ENCODE data around the gene PPFIA4. TPM values are rescaled to one million over a fixed set of nuclear protein-coding genes. Genes with fewer than 3 reads are reported as not detected.

The PPFIA4 gene
- polyA plus RNA-seq, 1 experiment = 3.8 TPM

- H3K36me3 ChIP-seq (ENCODE audit: control insufficient read depth, insufficient read depth, low read length) = no peaks in the 10 kb centered on the region
- no peak for TF ChIP-seq CTCF (IDR thresholded peaks at IDR 0.05; ENCODE audit: insufficient read depth, low read depth, low read length)
- no peak for DNase-seq (ENCODE audit: low read depth)
- CTCF ChIA-PET = interaction anchor here (0.6 to 1.7 kb wide), 8 partner anchors 12 to 168 kb away, joined by 3 to 7 read pairs (median 3); no protein-coding TSS in a partner anchor
- H3K4me3 ChIP-seq (ENCODE audit: low read depth, low read length) = no peak overlapping the region
- POLR2A ChIA-PET = no interaction called here
- H3K27me3 ChIP-seq (ENCODE audit: control insufficient read depth, insufficient read depth, low read length) = peaks cover 17% of the 10 kb centered on the region
These were observed 72.7 kb downstream of the PPFIA4 start for GRCh38 chr1:203098914-203099520.

DNA sequence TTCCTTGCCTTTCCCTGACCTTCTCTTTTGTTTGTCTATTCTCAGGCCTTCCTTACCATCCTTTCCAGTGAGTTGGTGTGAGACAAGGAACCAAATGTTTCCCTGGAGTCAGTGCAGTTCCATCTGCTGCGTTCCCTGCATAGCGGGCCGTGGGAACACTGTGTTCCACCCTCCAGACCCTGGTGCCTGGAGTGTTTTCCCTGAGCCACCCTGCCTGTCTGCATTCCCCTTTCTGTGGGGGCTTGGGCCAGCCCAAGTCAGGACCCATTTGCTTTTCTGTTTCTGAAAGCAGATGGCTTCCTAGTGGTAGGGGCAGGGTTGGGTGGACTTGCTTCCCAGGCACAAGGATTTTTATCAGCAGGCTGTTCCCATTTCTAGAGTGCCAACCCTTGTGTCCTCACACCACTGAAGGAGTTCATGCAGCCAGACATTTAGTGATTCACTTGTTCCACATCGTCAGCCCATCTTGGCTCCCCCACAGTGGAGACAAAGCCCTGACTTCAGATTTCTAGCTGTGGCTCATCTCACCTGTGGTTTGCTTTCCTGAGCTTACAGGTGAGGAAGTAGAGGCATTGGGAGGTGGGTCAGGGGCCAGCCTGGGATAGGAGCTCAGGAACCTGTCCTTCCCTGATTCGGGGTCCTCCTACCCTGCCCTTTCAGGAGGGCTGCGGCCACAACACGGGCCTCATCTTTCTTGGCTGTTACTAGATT lies 73.7 kb downstream of the PPFIA4 start:
- POLR2A ChIA-PET = no interaction called here
- DNase-seq (ENCODE audit: low read depth) = no peak
- CTCF ChIA-PET = interaction anchor here (0.8 to 4.1 kb wide), 6 partner anchors 18 to 116 kb away, joined by 3 to 18 read pairs (median 3); no protein-coding TSS in a partner anchor
- Histone ChIP-seq H3K27me3 (ENCODE audit: control insufficient read depth, insufficient read depth, low read length) (peaks cover 17% of the 10 kb centered on the region), H3K36me3 (ENCODE audit: control insufficient read depth, insufficient read depth, low read length) (no peaks in the 10 kb centered on the region), H3K4me3 (ENCODE audit: low read depth, low read length) (no peak overlapping the region)
- no peak for TF ChIP-seq CTCF (IDR thresholded peaks at IDR 0.05; ENCODE audit: insufficient read depth, low read depth, low read length)

- no peak for TF ChIP-seq CTCF (IDR thresholded peaks at IDR 0.05; ENCODE audit: insufficient read depth, low read depth, low read length)
- Histone ChIP-seq H3K4me3 (ENCODE audit: low read depth, low read length) (no peak overlapping the region), H3K27me3 (ENCODE audit: control insufficient read depth, insufficient read depth, low read length) (peaks cover 17% of the 10 kb centered on the region), H3K36me3 (ENCODE audit: control insufficient read depth, insufficient read depth, low read length) (no peaks in the 10 kb centered on the region)
- no peak for DNase-seq (ENCODE audit: low read depth)
- ChIA-PET CTCF (interaction anchor here (0.8 to 4.1 kb wide), 3 partner anchors 17 to 99 kb away, joined by 3 to 18 read pairs (median 3); no protein-coding TSS in a partner anchor), POLR2A (no interaction called here)
These were observed 74.2 kb downstream of the PPFIA4 start for GRCh38 chr1:203100516-203100869.

DNA sequence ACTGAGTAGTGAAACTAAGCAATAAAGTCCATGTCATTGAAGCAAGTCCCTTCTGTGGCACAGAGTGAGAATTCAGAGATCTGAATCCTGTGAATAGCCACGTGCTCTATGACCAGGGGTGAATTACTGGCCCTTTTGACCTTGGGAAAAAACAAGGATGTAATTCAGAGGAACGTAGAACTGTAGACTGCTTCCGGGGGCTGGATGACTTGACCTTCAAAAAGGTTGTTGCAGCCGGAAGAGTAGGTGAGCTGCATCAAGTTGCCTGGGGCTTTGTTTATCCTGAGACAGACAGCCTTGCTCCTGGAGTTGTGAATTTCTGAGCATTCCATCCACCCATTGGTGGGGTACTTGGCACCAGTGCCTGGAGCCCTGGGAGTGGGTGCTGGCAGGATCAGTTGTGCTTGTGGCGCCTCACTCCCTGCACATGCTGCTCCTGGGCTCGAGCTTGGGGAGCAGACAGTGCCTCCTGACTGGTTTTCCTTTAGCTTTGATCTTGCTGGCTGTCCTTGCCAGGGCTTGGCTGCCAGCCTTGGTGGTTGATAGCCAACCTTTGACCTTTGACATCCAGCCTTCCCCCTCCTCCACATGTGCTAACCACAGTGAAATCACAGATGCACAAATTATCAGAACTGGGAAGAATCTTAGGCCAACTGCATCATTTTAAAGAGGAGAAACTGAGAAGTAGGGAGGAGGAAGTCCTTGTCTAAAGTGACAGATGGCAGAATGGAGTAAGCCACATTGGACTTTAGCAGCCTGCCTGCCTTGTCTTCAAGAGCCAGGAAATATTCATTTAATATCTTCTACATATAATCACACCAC lies 75.7 kb downstream of the PPFIA4 start:
- ChIA-PET POLR2A (no interaction called here), CTCF (interaction anchor here (0.7 to 4.1 kb wide), 3 partner anchors 15 to 62 kb away, joined by 3 to 18 read pairs (median 16); no protein-coding TSS in a partner anchor)
- TF ChIP-seq CTCF (IDR thresholded peaks at IDR 0.05; ENCODE audit: insufficient read depth, low read depth, low read length) = no peak

DNA sequence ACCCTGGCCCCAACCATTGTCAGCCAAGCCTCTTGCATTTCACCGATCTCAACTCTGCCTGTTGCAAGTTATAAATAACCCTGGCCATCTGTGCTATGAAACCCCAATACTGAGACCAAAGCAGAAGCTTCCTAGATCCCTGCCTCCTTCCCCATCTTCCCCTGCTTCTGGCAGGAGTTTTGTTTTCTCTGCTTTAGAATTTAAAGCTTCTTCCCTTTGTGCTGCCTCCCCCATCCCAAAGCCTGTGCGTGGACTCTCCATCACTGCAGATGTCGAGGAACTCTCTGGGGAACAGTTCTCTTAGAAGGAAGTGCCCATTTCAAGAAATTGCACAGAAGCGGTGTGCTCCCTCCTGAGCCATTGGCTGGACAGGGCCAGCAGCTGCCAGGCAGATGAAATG lies 76.9 kb downstream of the PPFIA4 start:
- POLR2A ChIA-PET = no interaction called here
- no peak for DNase-seq (ENCODE audit: low read depth)
- Histone ChIP-seq H3K36me3 (ENCODE audit: control insufficient read depth, insufficient read depth, low read length) (no peaks in the 10 kb centered on the region), H3K27me3 (ENCODE audit: control insufficient read depth, insufficient read depth, low read length) (peaks cover 17% of the 10 kb centered on the region), H3K4me3 (ENCODE audit: low read depth, low read length) (no peak overlapping the region)
- TF ChIP-seq CTCF (IDR thresholded peaks at IDR 0.05; ENCODE audit: insufficient read depth, low read depth, low read length) = no peak
- CTCF ChIA-PET = interaction anchor here (0.9 to 4.1 kb wide), 5 partner anchors 14 to 113 kb away, joined by 3 to 18 read pairs (median 3); no protein-coding TSS in a partner anchor

More for the DNA sequence above, 75.7 kb downstream of the PPFIA4 start:
- Histone ChIP-seq H3K4me3 (ENCODE audit: low read depth, low read length) (no peak overlapping the region), H3K27me3 (ENCODE audit: control insufficient read depth, insufficient read depth, low read length) (peaks cover 17% of the 10 kb centered on the region), H3K36me3 (ENCODE audit: control insufficient read depth, insufficient read depth, low read length) (no peaks in the 10 kb centered on the region)
- no peak for DNase-seq (ENCODE audit: low read depth)
